ENCODE measurements around the gene OR5H1. TPM values are rescaled to one million over a fixed set of nuclear protein-coding genes. Genes with fewer than 3 reads are reported as not detected.

Gene OR5H1
- not detected for total RNA-seq
- not detected for polyA plus RNA-seq (2013, experiment 1 of 2)
- polyA plus RNA-seq (2013, experiment 2 of 2): not detected
- 0 to 0.10 (median 0) reads per million in 172 experiments for total RNA-seq

DNA sequence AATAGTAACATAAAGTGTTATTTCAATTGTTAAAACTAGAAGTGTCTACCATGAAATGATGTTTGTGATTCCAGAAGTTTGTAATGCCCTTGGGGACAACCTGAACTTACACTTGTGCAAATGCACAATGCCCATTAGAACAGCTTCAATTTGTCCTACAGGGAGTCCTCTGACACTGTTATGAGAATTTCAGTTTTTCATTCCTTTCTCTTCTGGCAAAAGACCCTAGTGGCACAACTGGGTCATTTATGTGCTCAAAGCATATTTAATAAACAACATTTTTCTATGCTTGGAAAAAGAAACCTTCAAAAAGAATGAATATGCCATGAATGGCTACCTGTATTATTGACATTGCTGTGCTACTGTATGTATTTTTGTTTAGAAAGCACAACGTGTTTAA, at the start of gene OR5H1:
Gene OR5H1 (plus strand): TSS at position 301 of the 400 bp plus-strand sequence. CDS start 1,977 bp downstream, outside the sequence.
- Mint-ChIP-seq H3K36me3 (ENCODE audit: low read depth) (no peaks in the 10 kb centered on the region), H3K9me3 (no peaks in the 10 kb centered on the region), H3K4me1 (ENCODE audit: low read depth) (no peaks in the 10 kb centered on the region), H3K4me3 (no peak within 1 kb of the TSS), H3K27ac (no peak within 1 kb of the TSS), H3K27me3 (no peaks in the 10 kb centered on the region)
- H3K27me3 ChIP-seq (ENCODE audit: control insufficient read depth in 1 of 2, insufficient read depth in 2 of 2, low read length in 2 of 2): no peaks in the 10 kb centered on the region
- intact Hi-C loops (cut with DNase I, micrococcal nuclease): no loop called here
- no peaks in the 10 kb centered on the region for H3K9me3 ChIP-seq (ENCODE audit: control insufficient read depth in 1 of 2, insufficient read depth in 1 of 2, low read length in 2 of 2)
- H3K36me3 ChIP-seq (ENCODE audit: insufficient read depth, low read length): no peaks in the 10 kb centered on the region
- no peak within 1 kb of the TSS for H3K4me3 ChIP-seq (ENCODE audit: low read length)
- DNase-seq: no peak
- CTCF ChIA-PET: no interaction called here
- H3K27ac ChIP-seq (ENCODE audit: low read depth in 1 of 2, low read length in 2 of 2): no peak within 1 kb of the TSS
- no peak for ATAC-seq (ENCODE audit: poor library complexity)
- no peaks in the 10 kb centered on the region for H3K4me1 ChIP-seq (ENCODE audit: insufficient read depth, low read length)
- POLR2A ChIA-PET: no interaction called here
- TF ChIP-seq, protein P1, sequence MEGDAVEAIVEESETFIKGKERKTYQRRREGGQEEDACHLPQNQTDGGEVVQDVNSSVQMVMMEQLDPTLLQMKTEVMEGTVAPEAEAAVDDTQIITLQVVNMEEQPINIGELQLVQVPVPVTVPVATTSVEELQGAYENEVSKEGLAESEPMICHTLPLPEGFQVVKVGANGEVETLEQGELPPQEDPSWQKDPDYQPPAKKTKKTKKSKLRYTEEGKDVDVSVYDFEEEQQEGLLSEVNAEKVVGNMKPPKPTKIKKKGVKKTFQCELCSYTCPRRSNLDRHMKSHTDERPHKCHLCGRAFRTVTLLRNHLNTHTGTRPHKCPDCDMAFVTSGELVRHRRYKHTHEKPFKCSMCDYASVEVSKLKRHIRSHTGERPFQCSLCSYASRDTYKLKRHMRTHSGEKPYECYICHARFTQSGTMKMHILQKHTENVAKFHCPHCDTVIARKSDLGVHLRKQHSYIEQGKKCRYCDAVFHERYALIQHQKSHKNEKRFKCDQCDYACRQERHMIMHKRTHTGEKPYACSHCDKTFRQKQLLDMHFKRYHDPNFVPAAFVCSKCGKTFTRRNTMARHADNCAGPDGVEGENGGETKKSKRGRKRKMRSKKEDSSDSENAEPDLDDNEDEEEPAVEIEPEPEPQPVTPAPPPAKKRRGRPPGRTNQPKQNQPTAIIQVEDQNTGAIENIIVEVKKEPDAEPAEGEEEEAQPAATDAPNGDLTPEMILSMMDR (IDR thresholded peaks at IDR 0.05): no peak

DNA sequence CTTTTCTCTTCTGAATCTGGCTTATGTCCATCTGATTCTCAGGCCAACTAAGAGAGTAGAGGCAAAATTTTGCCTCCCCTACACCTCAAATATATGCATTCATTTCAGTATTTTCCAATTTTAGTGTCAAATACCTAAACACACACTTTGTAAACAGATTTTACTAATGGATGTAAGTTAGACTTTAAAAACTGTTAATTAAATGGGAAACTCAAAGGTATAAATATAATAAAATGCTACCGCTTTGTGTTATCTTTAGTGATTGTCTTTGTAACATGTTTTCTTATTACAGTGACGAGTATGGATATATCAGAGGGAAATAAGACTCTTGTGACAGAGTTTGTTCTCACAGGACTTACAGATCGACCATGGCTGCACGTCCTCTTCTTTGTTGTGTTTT, 43.6 kb upstream of the OR5H1 start, which contains the start of gene OR5AC2:
Gene OR5AC2 (plus strand): TSS at position 301 of the 400 bp plus-strand sequence. CDS start 0 bp downstream, at position 301.
- H3K36me3 ChIP-seq (ENCODE audit: insufficient read depth, low read length): no peaks in the 10 kb centered on the region
- no peaks in the 10 kb centered on the region for H3K9me3 ChIP-seq (ENCODE audit: control insufficient read depth in 1 of 2, insufficient read depth in 1 of 2, low read length in 2 of 2)
- DNase-seq (no peak), ATAC-seq (ENCODE audit: poor library complexity) (no peak)
- Mint-ChIP-seq H3K27ac (no peak within 1 kb of the TSS), H3K4me1 (ENCODE audit: low read depth) (no peaks in the 10 kb centered on the region), H3K9me3 (peaks cover 7% of the 10 kb centered on the region), H3K36me3 (ENCODE audit: low read depth) (no peaks in the 10 kb centered on the region), H3K27me3 (peaks cover 11% of the 10 kb centered on the region), H3K4me3 (no peak within 1 kb of the TSS)
- H3K27me3 ChIP-seq (ENCODE audit: control insufficient read depth in 1 of 2, insufficient read depth in 2 of 2, low read length in 2 of 2): no peaks in the 10 kb centered on the region
- POLR2A ChIA-PET: no interaction called here
- H3K4me3 ChIP-seq (ENCODE audit: low read length): no peak within 1 kb of the TSS
- intact Hi-C loops (cut with DNase I, micrococcal nuclease): no loop called here
- TF ChIP-seq, protein P1 (IDR thresholded peaks at IDR 0.05): no peak
- CTCF ChIA-PET: no interaction called here
- no peak within 1 kb of the TSS for H3K27ac ChIP-seq (ENCODE audit: low read depth in 1 of 2, low read length in 2 of 2)
- no peaks in the 10 kb centered on the region for H3K4me1 ChIP-seq (ENCODE audit: insufficient read depth, low read length)

DNA sequence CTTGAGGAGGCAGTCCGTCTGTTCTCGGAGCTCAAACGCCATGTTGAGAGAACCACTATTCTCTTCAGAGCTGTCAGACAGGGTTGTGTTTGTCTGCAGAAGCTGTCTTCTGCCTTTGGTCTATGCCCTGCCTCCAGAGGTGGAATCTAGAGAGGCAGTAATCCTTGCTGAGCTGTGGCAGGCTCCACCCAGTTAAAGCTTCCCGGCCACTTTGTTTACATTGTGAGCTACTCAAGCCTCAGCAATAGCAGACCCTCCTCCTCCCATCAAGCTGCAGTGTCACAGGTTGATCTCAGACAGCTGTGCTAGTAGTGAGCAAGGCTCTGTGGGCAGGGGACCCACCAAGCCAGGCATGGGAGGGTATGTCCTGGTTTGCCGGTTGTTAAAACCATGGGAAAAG, 34.6 kb upstream of the OR5H1 start:
- TF ChIP-seq, protein P1 (IDR thresholded peaks at IDR 0.05): no peak
- no peaks in the 10 kb centered on the region for H3K27me3 ChIP-seq (ENCODE audit: control insufficient read depth in 1 of 2, insufficient read depth in 2 of 2, low read length in 2 of 2)
- Mint-ChIP-seq H3K27me3 (peaks cover 4% of the 10 kb centered on the region), H3K27ac (no peak overlapping the region), H3K9me3 (peaks cover 8% of the 10 kb centered on the region), H3K4me3 (no peak overlapping the region), H3K4me1 (ENCODE audit: low read depth) (no peaks in the 10 kb centered on the region), H3K36me3 (ENCODE audit: low read depth) (no peaks in the 10 kb centered on the region)
- no peaks in the 10 kb centered on the region for H3K36me3 ChIP-seq (ENCODE audit: insufficient read depth, low read length)
- H3K9me3 ChIP-seq (ENCODE audit: control insufficient read depth in 1 of 2, insufficient read depth in 1 of 2, low read length in 2 of 2): peaks cover 0 to 5% of the 10 kb centered on the region in 2 experiments
- no peaks in the 10 kb centered on the region for H3K4me1 ChIP-seq (ENCODE audit: insufficient read depth, low read length)
- no peak overlapping the region for H3K27ac ChIP-seq (ENCODE audit: low read depth in 1 of 2, low read length in 2 of 2)
- DNase-seq: no peak
- intact Hi-C loops (cut with DNase I, micrococcal nuclease): no loop called here
- ATAC-seq (ENCODE audit: poor library complexity): no peak
- H3K4me3 ChIP-seq (ENCODE audit: low read length): no peak overlapping the region
- CTCF ChIA-PET: no interaction called here
- POLR2A ChIA-PET: no interaction called here
